ENCODE data around the gene TSEN54. TPM values are rescaled to one million over a fixed set of nuclear protein-coding genes. Genes with fewer than 3 reads are reported as not detected.

TSEN54 gene
- total RNA-seq, 2 experiments from 2014 or later: 73.3 to 78.7 TPM

- no peak overlapping the region for H3K27ac ChIP-seq (ENCODE audit: low read depth in 1 of 2, low read length in 2 of 2)
- ChIA-PET POLR2A (no interaction called here), CTCF (no interaction called here)
- no peaks in the 10 kb centered on the region for H3K36me3 Mint-ChIP-seq (ENCODE audit: low read depth)
- H3K27me3 ChIP-seq (ENCODE audit: control insufficient read depth in 1 of 2, insufficient read depth in 2 of 2, low read length in 2 of 2): no peaks in the 10 kb centered on the region
- intact Hi-C loops (cut with DNase I, micrococcal nuclease): no loop called here
- H3K4me1 ChIP-seq (ENCODE audit: insufficient read depth, low read length): peaks cover 2% of the 10 kb centered on the region
- no peaks in the 10 kb centered on the region for H3K27me3 Mint-ChIP-seq
- no peaks in the 10 kb centered on the region for H3K4me1 Mint-ChIP-seq (ENCODE audit: low read depth)
- H3K36me3 ChIP-seq (ENCODE audit: insufficient read depth, low read length): peaks cover 8% of the 10 kb centered on the region
- no peaks in the 10 kb centered on the region for H3K9me3 Mint-ChIP-seq
- DNase-seq: no peak
- H3K4me3 ChIP-seq (ENCODE audit: low read length): no peak overlapping the region
- no peak for TF ChIP-seq CTCF (IDR thresholded peaks at IDR 0.05)
- no peaks in the 10 kb centered on the region for H3K9me3 ChIP-seq (ENCODE audit: control insufficient read depth in 1 of 2, insufficient read depth in 1 of 2, low read length in 2 of 2)
- no peak overlapping the region for H3K4me3 Mint-ChIP-seq
- no peak overlapping the region for H3K27ac Mint-ChIP-seq
- no peak for ATAC-seq (ENCODE audit: poor library complexity)
Measured at GRCh38 chr17:75544250-75544649, 27.9 kb downstream of the TSEN54 start.

- Mint-ChIP-seq H3K36me3 (ENCODE audit: low read depth) (no peaks in the 10 kb centered on the region), H3K27ac (no peak overlapping the region), H3K4me1 (ENCODE audit: low read depth) (no peaks in the 10 kb centered on the region), H3K9me3 (no peaks in the 10 kb centered on the region), H3K4me3 (no peak overlapping the region), H3K27me3 (no peaks in the 10 kb centered on the region)
- H3K27ac ChIP-seq (ENCODE audit: low read depth in 1 of 2, low read length in 2 of 2): no peak overlapping the region
- peaks cover 3% of the 10 kb centered on the region for H3K36me3 ChIP-seq (ENCODE audit: insufficient read depth, low read length)
- no peak for TF ChIP-seq CTCF (IDR thresholded peaks at IDR 0.05)
- peaks cover 2% of the 10 kb centered on the region for H3K4me1 ChIP-seq (ENCODE audit: insufficient read depth, low read length)
- no peaks in the 10 kb centered on the region for H3K9me3 ChIP-seq (ENCODE audit: control insufficient read depth in 1 of 2, insufficient read depth in 1 of 2, low read length in 2 of 2)
- H3K4me3 ChIP-seq (ENCODE audit: low read length): no peak overlapping the region
- H3K27me3 ChIP-seq (ENCODE audit: control insufficient read depth in 1 of 2, insufficient read depth in 2 of 2, low read length in 2 of 2): no peaks in the 10 kb centered on the region
- DNase-seq (no peak), ATAC-seq (ENCODE audit: poor library complexity) (no peak)
- intact Hi-C loops (cut with DNase I, micrococcal nuclease): no loop called here
- ChIA-PET CTCF (interaction anchor here (0.6 kb wide), 1 partner anchor 15 kb away, joined by 3 read pairs; no protein-coding TSS in a partner anchor), POLR2A (no interaction called here)
Measured at GRCh38 chr17:75546181-75546580, 29.9 kb downstream of the TSEN54 start.

DNA sequence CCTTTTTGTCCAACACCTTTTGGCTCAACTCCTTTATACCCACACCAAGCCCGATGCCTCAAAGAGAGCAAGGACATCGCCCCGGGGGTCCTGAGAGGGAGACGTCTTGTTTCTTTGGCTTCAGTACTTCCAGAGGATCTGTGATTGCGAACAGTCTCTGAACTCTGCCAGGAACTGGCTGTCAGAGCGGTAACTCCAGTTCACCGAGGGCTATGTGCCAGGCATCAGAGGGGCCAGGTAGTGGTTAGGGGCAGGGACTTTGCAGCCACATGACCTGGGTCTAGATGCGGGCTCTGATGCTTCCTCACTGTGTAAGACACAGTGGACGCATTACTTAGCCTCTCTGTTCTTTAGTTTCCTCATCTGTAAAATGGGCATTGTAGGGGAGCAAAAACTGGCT is 30.8 kb downstream of the TSEN54 start:
- CTCF ChIA-PET: no interaction called here

More for the DNA sequence above, 30.8 kb downstream of the TSEN54 start:
- Mint-ChIP-seq H3K27ac (no peak overlapping the region), H3K27me3 (no peaks in the 10 kb centered on the region), H3K36me3 (ENCODE audit: low read depth) (no peaks in the 10 kb centered on the region), H3K4me1 (ENCODE audit: low read depth) (no peaks in the 10 kb centered on the region), H3K9me3 (no peaks in the 10 kb centered on the region), H3K4me3 (no peak overlapping the region)
- H3K36me3 ChIP-seq (ENCODE audit: insufficient read depth, low read length): peaks cover 3% of the 10 kb centered on the region
- H3K4me3 ChIP-seq (ENCODE audit: low read length): no peak overlapping the region
- H3K4me1 ChIP-seq (ENCODE audit: insufficient read depth, low read length): peaks cover 2% of the 10 kb centered on the region
- no peaks in the 10 kb centered on the region for H3K9me3 ChIP-seq (ENCODE audit: control insufficient read depth in 1 of 2, insufficient read depth in 1 of 2, low read length in 2 of 2)
- H3K27ac ChIP-seq (ENCODE audit: low read depth in 1 of 2, low read length in 2 of 2): no peak overlapping the region
- DNase-seq (no peak), ATAC-seq (ENCODE audit: poor library complexity) (no peak)
- intact Hi-C loops (cut with DNase I, micrococcal nuclease): no loop called here
- no peak for TF ChIP-seq CTCF (IDR thresholded peaks at IDR 0.05)
- H3K27me3 ChIP-seq (ENCODE audit: control insufficient read depth in 1 of 2, insufficient read depth in 2 of 2, low read length in 2 of 2): no peaks in the 10 kb centered on the region
- POLR2A ChIA-PET: no interaction called here

Measured in CD4-positive, alpha-beta T cell (primary cell).